Fibroblast of skin of left quadriceps (primary cell): ENCODE measurements around the gene AK5.
"Not testable (repeated sequence)": the region's sequence is repeated elsewhere in the genome, so short reads cannot be mapped to it uniquely, and the experiment has no call there.

Experiments used
- DNase-seq, 2 experiments: peaks; one replicate each; pipeline ENCODE4 v3.0.0-alpha.2; 2013; ENCODE audit warnings: low read depth in 2 of 2

AK5 gene

DNA sequence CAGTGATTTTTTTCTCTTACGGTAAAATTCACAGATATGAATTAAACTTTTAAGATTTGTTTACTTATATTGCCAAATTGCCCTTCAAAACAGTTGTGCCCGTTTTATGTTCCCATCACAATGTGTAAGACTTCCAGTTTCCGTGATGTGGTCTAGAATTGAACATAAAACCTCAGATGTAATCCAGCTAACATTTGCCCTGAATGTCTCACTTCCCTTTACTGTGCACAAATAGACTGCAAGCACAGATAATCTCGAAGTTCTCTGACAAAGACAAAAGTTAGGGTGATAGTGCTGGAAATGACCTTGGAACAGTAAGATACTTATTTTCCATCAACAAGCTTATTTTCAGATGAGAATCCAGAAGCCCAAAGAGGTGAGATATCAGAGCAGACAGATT, 223.2 kb downstream of the AK5 start:
- no peak for DNase-seq

DNA sequence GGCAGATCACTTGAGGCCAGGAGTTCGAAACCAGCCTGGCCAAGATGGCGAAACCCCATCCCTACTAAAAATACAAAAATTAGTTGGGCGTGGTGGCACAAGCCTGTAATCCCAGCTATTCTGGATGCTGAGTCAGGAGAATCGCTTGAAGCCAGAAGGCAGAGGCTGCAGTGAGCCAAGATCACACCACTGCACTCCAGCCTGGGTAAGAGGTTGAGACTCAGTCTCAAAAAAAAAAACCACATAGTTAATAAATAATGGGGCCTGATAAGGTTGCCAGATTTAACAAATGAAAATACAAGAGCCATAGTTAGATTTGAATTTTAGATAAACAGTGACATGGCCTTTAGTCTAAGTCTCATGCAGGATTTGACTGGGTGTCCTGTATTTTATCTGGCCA, 225.0 kb downstream of the AK5 start:
- DNase-seq: no peak

DNA sequence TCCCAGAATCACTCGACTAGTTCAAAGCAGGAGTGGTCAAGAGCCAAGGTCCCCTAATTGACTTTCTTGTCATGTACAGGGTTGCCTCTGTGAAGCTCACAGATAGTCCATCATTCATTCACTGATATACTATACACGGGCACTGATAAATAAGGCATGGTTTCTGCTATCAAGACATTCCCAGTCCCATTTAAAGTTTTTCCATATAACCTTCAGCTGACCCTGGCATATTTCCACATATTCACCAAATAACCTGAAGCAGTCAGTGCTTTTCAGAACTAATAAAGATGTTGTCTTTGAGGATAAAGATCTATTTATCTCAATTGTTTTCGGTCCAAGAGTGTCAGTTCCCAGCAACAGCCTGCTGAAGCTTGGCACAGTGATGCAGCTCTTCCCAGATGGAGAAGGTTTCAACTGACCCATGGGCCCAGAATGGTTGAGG, 227.3 kb downstream of the AK5 start:
- DNase-seq: no peak

GRCh38 chr1:77509898-77510297, 228.1 kb downstream of the AK5 start:
- no peak for DNase-seq

DNA sequence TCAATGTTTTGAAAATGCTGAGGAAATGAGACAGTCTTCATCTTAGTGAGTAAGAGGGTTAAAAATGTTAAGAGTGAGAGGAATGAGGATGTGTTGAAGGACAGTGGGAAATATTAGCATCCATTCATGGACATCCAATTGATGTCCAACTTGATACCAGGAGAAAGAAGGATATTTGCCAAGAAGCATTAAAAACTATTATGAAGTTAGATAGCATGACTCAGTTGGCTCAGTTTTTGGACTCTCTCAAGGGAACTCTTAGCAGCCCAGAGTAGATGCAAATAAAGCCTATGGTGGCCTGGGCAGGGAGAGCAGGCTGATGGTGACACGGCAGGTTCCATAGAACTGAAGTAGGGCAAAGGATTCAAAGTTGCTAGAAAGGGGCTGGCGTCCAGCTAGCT, 229.6 kb downstream of the AK5 start:
- DNase-seq: peak; percentile 88

- DNase-seq: not testable (repeated sequence)
These were observed 230.8 kb downstream of the AK5 start for GRCh38 chr1:77512650-77513049.

GRCh38 chr1:77513839-77514763, 232.3 kb downstream of the AK5 start:
- peak; percentile 95 for DNase-seq

DNA sequence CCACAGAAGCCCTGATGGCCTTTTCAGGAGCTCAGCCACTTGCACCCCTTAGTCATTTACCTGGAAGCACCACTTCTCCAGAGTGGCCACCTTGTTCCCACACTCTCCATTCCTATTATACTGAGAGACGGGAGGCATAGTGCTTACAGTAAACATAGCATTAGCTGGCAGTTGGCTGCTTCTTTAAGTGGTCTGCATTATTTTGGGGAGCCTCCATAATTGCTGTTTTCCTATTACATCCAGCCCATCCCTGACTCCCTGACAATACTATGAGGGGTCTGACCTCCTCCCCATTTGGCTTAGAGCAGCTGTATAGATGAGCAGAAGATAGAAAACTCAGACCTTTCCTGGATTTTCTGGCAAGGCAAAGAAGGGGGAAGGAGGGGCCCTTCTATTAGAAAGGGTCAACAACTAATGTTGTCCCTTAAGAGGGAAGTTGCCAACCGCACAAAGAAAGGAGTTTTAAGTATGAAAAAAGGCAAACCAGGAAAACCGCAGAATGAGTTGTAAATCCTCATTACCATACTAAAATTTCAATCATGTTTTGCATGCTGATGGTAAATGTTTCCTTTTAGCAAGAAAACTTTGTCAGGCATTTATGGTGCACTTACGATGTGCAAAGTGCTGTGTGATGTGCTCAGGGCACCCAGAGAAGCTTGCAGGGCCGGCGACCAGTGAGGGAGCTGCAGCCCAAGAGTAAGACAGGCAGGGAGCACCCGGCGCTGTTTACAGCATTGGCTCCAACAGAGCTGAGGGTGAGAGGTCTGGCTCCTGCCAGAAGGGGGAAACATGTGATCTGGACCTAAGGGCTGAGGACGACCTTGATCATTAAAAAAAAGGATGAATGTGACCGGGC, 233.3 kb downstream of the AK5 start:
- DNase-seq: peak; percentile 75

DNA sequence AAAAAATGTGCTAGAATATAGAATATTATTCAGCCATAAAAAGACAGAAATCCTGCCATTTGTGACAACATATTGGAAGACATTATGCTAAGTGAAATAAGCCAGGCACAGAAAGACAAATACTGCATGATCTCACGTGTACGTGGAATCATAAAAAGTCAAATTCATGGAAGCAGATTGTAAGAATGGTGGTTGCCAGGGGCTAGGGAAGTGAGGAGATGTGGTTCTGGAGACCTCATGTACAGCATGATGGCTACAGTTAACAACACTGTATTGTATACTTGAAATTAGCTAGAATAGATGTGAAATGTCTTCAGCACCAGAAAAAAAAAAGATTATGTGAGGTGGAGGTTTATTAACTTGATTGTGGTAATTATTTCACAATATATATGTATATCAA, 234.3 kb downstream of the AK5 start:
- no peak for DNase-seq

GRCh38 chr1:77524038-77524437, 242.2 kb downstream of the AK5 start:
- no peak for DNase-seq

GRCh38 chr1:77531149-77531548, 249.3 kb downstream of the AK5 start:
- not testable (repeated sequence) for DNase-seq

GRCh38 chr1:77531596-77532280, 249.9 kb downstream of the AK5 start:
- DNase-seq: not testable (repeated sequence)

- DNase-seq: no peak
These were observed 250.8 kb downstream of the AK5 start for GRCh38 chr1:77532641-77533040.

DNA sequence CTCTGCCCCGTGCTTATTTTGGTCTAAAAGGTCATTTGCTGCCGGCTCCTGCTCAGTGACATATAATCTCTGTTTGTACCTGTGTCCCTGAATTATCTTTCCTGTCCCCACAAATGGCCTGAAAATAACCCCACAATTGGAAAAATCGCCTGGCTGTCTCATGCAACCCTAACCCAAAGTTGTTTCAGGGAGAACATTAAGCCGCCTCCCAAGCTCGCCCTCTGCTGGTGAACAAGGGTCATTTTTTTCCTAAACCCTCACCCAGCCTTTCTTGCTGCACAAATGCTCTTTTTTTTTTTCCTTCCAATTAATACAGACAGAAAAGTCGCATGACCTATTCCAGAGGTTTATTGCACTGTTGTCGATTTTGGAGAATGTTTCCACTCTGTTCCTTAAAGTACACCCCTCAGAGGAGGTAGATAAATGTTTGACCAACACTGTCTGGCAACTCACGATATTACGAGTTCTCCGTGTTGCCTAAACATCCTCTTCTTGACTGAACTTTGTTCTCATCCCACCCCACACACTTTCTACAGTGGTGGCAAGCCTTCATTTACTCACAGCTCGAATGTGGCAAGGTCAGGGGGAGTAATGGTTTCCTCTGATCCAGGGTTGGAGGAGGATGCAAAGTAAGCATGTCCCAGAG, 252.0 kb downstream of the AK5 start:
- DNase-seq: peak in 1 of 2 experiments; percentile 61

DNA sequence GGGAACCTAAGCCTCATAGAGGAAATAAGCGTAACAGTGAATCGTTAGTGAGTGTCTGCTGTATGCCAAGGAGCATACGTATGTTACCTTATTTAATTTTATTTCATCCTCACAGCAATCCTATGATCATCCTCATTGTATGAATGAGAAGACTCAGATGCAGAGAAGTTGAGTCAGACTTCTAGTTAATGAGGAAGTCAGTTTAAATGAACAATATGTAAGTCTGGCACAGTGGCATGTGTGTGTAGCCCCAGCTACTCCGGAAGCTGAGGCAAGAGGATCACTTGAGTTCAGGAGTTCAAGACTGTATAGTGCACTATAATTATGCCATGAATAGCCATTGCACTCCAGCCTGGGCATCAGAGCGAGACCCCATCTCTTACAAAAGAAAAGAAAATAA, 252.6 kb downstream of the AK5 start:
- no peak for DNase-seq

- DNase-seq: peak; percentile 98
These were observed 255.0 kb downstream of the AK5 start for GRCh38 chr1:77536813-77537212.

- DNase-seq: peak; percentile 83 to 87
These were observed 257.2 kb downstream of the AK5 start for GRCh38 chr1:77538956-77539518.

DNA sequence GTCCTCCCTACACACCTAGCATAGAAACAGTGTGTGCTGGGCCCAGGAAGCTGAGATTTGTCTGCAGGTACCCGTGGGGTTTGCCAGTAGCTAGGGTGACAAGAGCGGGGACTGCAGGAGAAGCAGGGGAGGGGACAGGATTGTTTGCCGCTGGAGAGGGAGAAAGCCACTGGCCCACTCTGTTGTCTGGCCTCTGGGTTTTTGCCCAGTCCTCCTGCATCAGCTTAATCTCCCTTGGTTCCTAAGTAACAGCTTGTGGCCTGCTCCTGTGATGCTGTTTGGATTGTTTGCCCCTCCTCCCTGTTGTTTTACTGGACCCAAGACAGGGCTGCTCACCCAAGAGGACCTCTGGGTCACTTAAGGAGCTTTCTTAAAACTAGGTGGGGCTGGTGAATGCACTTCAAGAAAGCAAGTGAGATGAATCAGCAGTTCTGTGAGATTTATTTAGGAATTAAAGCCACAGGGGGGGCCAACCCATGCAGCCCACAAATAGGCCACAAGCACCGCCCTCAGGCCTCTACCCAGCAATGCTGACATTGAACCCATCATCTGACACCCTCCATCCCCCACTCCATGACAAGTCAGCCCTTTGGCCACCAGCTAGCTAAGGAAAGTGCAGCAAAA, 257.8 kb downstream of the AK5 start:
- peak; percentile 81 to 82 for DNase-seq

- peak; percentile 88 to 91 for DNase-seq
These were observed 258.8 kb downstream of the AK5 start for GRCh38 chr1:77540501-77541161.

DNA sequence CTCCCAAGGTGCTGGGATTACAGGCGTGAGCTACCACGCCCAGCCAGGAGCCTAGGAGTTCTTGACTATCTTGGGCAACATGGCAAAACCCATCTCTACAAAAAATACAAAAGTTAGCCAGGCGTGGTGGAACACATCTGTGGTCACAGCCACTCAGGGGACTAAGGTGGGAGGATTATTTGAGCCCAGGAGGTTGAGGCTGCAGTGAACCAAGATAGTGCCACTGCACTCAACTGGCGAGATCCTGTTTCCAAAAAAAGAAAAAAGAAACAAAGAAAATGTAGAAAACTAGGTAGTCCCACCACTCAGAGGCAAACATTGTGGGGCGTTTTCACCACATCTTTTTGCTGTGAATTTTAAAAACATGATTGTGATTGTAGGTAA, 259.3 kb downstream of the AK5 start:
- DNase-seq: no peak
